SH-SY5Y (cell line): ENCODE data around the gene GARNL3.

Source experiments
- GATA2 ChIP-seq: IDR thresholded peaks from 2 replicates; pipeline ENCODE4 v1.6.1; 2011; ENCODE audit warnings: mild to moderate bottlenecking, low read depth, low read length
- GATA3 ChIP-seq: IDR thresholded peaks from 2 replicates; pipeline ENCODE4 v1.6.1; 2011; ENCODE audit warnings: low read depth, mild to moderate bottlenecking, low read length, moderate library complexity

GRCh38 chr9:127396808-127397645 lies 132.5 kb downstream of the GARNL3 start, which contains the start of gene SLC2A8:
- TF ChIP-seq GATA3, result no peak
- no peak for TF ChIP-seq GATA2
